ENCODE measurements around the gene TNNC2. TPM values are rescaled to one million over a fixed set of nuclear protein-coding genes. Genes with fewer than 3 reads are reported as not detected.

TNNC2 gene
- total RNA-seq, 1 donor from 2014 or later: 0.52 TPM

DNA sequence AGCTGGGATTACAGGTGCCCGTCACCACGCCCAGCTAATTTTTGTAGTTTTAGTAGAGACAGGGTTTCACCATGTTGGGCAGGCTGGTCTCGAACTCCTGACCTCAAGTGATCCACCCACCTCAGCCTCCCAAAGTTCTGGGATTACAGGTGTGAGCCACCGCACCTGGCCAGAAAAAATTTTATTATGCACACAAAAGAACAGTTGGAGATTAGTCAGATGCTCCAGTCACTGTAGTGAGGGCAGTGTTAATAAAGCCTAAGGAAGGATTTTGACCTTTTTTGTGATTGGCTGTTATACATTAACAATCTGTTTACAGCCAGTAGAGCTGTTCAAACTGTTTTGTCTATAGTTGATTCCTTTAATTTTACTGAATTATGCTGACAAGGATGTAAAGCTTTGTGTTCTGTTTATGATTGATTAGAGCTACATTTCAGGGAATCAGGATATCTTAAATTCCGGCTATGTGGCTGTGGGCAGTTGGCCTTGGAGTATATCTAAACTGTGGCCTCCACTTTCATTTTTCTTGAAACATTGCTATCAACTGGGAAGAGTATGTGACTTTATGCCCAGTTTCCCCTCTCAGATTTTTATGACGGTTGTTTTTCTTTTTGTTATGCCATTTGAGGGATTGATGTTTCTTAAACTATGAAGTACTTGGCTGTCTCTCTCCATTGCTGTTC lies 40.2 kb upstream of the TNNC2 start:
- Mint-ChIP-seq H3K4me1 (ENCODE audit: low read depth) (peaks cover 8% of the 10 kb centered on the region), H3K27me3 (ENCODE audit: low read depth) (no peaks in the 10 kb centered on the region), H3K36me3 (ENCODE audit: low read depth) (no peaks in the 10 kb centered on the region), H3K27ac (ENCODE audit: unreplicated experiment) (no peak overlapping the region), H3K9me3 (ENCODE audit: low read depth) (no peaks in the 10 kb centered on the region), H3K4me3 (ENCODE audit: unreplicated experiment) (no peak overlapping the region)
- TF ChIP-seq, protein P1, sequence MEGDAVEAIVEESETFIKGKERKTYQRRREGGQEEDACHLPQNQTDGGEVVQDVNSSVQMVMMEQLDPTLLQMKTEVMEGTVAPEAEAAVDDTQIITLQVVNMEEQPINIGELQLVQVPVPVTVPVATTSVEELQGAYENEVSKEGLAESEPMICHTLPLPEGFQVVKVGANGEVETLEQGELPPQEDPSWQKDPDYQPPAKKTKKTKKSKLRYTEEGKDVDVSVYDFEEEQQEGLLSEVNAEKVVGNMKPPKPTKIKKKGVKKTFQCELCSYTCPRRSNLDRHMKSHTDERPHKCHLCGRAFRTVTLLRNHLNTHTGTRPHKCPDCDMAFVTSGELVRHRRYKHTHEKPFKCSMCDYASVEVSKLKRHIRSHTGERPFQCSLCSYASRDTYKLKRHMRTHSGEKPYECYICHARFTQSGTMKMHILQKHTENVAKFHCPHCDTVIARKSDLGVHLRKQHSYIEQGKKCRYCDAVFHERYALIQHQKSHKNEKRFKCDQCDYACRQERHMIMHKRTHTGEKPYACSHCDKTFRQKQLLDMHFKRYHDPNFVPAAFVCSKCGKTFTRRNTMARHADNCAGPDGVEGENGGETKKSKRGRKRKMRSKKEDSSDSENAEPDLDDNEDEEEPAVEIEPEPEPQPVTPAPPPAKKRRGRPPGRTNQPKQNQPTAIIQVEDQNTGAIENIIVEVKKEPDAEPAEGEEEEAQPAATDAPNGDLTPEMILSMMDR (IDR thresholded peaks at IDR 0.05): no peak
- DNase-seq (ENCODE audit: low spot score): no peak

DNA sequence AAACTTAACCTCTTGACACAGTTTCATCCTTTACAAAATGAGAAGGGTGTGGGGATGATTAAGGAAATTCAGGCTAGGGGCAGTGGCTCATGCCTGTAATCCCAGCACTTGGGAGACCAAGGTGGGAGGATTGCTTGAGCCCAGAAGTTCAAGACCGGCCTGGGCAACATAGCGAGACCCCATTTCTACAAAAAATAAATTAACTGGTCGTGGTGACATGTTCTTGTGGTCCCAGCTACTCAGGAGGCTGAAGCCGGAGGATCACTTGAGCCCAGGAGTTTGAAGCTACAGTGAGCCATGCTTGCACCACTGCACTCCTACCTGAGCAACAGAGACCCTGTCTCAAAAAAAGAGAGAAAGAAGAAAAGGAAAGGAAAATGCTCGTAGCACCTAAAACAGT lies 39.3 kb upstream of the TNNC2 start:
- H3K4me1 Mint-ChIP-seq (ENCODE audit: low read depth): peaks cover 8% of the 10 kb centered on the region
- TF ChIP-seq, protein P1 (IDR thresholded peaks at IDR 0.05): no peak
- no peak overlapping the region for H3K4me3 Mint-ChIP-seq (ENCODE audit: unreplicated experiment)
- H3K9me3 Mint-ChIP-seq (ENCODE audit: low read depth): no peaks in the 10 kb centered on the region
- H3K27me3 Mint-ChIP-seq (ENCODE audit: low read depth): no peaks in the 10 kb centered on the region
- no peak overlapping the region for H3K27ac Mint-ChIP-seq (ENCODE audit: unreplicated experiment)
- no peak for DNase-seq (ENCODE audit: low spot score)
- no peaks in the 10 kb centered on the region for H3K36me3 Mint-ChIP-seq (ENCODE audit: low read depth)

DNA sequence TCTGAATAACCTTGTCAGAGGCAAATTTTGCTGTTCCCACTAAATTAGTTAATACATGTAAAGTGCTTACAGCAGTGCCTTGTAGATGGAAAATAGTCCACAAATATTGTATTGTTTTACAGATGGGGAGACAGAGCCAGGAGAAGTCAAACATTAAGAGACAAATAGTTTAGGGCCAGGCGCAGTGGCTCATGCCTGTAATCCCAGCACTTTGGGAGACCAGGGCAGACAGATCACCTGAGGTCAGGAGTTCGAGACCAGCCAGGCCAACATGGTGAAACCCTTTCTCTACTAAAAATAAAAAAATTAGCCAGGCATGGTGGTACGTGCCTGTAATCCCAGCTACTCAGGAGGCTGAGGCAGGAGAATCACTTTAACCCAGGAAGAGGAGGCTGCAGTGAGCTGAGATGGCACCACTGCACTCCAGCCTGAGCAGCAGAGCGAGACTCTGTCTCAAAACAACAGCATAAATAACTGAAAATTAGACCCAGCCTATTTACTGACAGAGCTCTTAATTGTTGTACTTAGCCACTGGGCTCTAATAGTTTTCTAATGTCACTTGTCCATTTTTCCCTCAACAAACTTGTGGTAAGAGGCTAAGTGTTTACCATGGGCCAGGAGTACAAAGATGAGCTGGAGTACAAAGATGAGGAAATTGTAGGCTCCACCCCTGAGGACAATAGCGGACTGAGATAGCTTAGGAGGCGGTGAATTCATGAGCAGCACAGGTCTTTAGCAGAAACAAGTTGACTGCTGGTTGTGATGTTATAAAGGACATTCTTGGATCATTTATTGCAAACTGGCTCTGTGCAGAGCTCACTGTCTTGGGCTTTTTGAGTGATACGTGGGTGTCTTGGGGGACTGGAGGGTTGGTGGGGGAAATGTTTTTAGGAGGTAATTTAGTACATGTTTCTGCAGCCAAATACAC lies 36.7 kb upstream of the TNNC2 start:
- Mint-ChIP-seq H3K27me3 (ENCODE audit: low read depth) (no peaks in the 10 kb centered on the region), H3K36me3 (ENCODE audit: low read depth) (peaks cover 3% of the 10 kb centered on the region), H3K9me3 (ENCODE audit: low read depth) (no peaks in the 10 kb centered on the region), H3K27ac (ENCODE audit: unreplicated experiment) (no peak overlapping the region), H3K4me3 (ENCODE audit: unreplicated experiment) (no peak overlapping the region), H3K4me1 (ENCODE audit: low read depth) (peaks cover 26% of the 10 kb centered on the region)
- TF ChIP-seq, protein P1 (IDR thresholded peaks at IDR 0.05): no peak
- DNase-seq (ENCODE audit: low spot score): no peak

DNA sequence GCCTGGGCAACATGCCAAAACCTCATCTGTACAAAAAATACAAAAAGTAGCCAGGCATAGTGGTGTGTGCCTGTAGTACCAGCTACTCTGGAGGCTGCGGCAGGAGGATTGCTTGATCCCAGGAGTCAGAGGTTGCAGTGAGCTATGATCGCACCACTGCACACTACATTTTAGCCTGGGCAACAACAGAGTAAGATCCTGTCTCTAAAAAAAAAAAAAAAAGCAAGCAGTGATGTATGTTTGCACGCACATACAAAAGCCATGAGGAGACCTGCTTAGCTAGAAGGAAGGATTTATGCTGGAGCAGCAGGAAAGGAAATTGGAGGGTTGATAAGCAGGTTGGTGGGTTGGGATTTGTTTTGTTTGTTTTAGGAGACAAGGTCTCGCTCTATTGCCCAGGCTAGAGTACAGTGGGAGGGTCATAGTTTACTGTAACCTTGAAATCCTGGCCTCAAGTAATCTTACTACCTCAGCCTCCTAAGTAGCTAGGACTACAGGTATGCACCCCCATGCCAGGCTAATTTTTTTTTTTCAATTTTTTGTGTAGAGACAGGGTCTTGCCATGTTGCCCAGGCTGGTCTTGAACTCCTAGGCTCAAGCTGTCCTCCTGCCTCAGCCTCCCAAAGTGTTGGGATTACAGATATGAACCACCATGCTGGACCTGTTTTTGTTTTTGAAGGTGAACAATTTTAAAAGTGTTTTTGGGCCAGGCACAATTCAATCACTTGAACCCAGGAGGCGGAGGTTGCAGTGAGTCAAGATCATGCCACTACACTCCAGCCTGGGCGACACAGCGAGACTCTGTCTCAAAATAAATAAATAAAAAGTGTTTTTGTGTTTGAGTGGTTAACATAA lies 34.3 kb upstream of the TNNC2 start:
- no peaks in the 10 kb centered on the region for H3K9me3 Mint-ChIP-seq (ENCODE audit: low read depth)
- no peaks in the 10 kb centered on the region for H3K27me3 Mint-ChIP-seq (ENCODE audit: low read depth)
- no peak for DNase-seq (ENCODE audit: low spot score)
- H3K27ac Mint-ChIP-seq (ENCODE audit: unreplicated experiment): no peak overlapping the region
- peaks cover 3% of the 10 kb centered on the region for H3K36me3 Mint-ChIP-seq (ENCODE audit: low read depth)
- TF ChIP-seq, protein P1 (IDR thresholded peaks at IDR 0.05): no peak
- H3K4me3 Mint-ChIP-seq (ENCODE audit: unreplicated experiment): no peak overlapping the region
- H3K4me1 Mint-ChIP-seq (ENCODE audit: low read depth): peaks cover 35% of the 10 kb centered on the region

All from chondrocyte (in vitro differentiated cells).